Ovary (tissue), 9 donors: ENCODE measurements around the gene KCNJ6. TPM values are rescaled to one million over a fixed set of nuclear protein-coding genes. Genes with fewer than 3 reads are reported as not detected.

Source experiments
- DNase-seq, 5 donors: peaks; one replicate each; pipeline ENCODE4 v3.0.0-alpha.2; 2019 to 2020
- H3K27ac ChIP-seq, 2 donors: fragments of 200-600 bp; one replicate each; pipeline versions ENCODE4 v1.5.1 to v1.8.0; 2019 to 2022
- H3K27me3 ChIP-seq: fragments of 200-600 bp; one replicate; pipeline ENCODE4 v1.8.0; 2022
- H3K36me3 ChIP-seq: fragments of 200-600 bp; sonication (generic); one replicate; pipeline ENCODE4 v1.5.1; 2019
- H3K4me1 ChIP-seq: one replicate; pipeline ENCODE4 v1.8.1; 2013; ENCODE audit warnings: mild to moderate bottlenecking, moderate library complexity; ENCODE audit not compliant: insufficient read depth
- H3K4me3 ChIP-seq: fragments of 200-600 bp; sonication (generic); one replicate; pipeline ENCODE4 v1.5.1; 2017
- H3K9me3 ChIP-seq, 2 donors: fragments of 200-600 bp in 1 of 2; sonication (generic) in 1 of 2; one replicate each; pipeline versions ENCODE4 v1.5.1 to v1.8.1; 2013 to 2019; ENCODE audit warnings: mild to moderate bottlenecking in 1 of 2, moderate library complexity in 1 of 2
- CTCF ChIP-seq, 3 donors: fragments of 450-650 bp in 2 of 3; fragments of 200-600 bp in 1 of 3; IDR thresholded peaks; one replicate each; pipeline versions ENCODE4 v1.5.1 to v1.8.0; 2016 to 2022; ENCODE audit warnings: antibody characterized with exemption in 3 of 3, mild to moderate bottlenecking in 1 of 3
- EP300 ChIP-seq: sonication (generic); formaldehyde crosslinking; IDR thresholded peaks from one replicate; pipeline ENCODE4 v1.6.1; 2017; ENCODE audit warnings: antibody characterized with exemption
- POLR2A ChIP-seq: fragments of 450-650 bp; IDR thresholded peaks from one replicate; pipeline ENCODE4 v1.6.1; 2017; ENCODE audit warnings: antibody characterized with exemption, mild to moderate bottlenecking, moderate library complexity
- WGBS, 3 donors: extraction: QIAGEN DNeasy Blood & Tissue Kit in 1 of 3; methylation state at CpG; one replicate each; pipeline versions ENCODE4 v1.1.5 to v1.1.7; 2013 to 2017; 5-methylcytosine and 5-hydroxymethylcytosine counted together
- intact Hi-C, 4 donors: fragments of 100-400 bp; cut with DNase I; formaldehyde crosslinking; loops; one replicate each; pipeline versions ENCODE4 v1.11.0 to v1.15.1; 2022 to 2023
- polyA plus RNA-seq, 2 donors: library from polyadenylated mRNA; stranded (reverse); fragments of 200-250 nt in 1 of 2; fragments of 350-450 nt in 1 of 2; fragmentation: Illumina TruSeq in 1 of 2; extraction: RNeasy Lipid Tissue Mini Kit (QIAGEN cat#74804) in 1 of 2; gene quantifications; one replicate each; pipeline ENCODE4 v1.2.3, GENCODE V29; 2013 to 2014
- total RNA-seq, 7 donors: library from RNA; depleted of rRNA in 2 of 7; stranded (reverse); fragments of >200 nt in 2 of 7; fragmentation: NEBNext Ultra II Directional in 3 of 7; extraction: Animal tissue kit (Norgen Biotek cat#: 25700) in 3 of 7; gene quantifications; one replicate each; pipeline versions ENCODE4 v1.1.0 to v1.2.4, GENCODE V29; 2016 to 2023
- donor health status: DM: no; HTN: no; CAD: no; lungs with moderate emphysema.
- donor health status: DM: no; HTN: no; CAD: no.
- donor health status: Bipolar disorder and iron deficiency.
- donor health status: DM: yes; HTN: yes; CAD: no.
- donor health status: DM: no; HTN: no; CAD: no.
- donor health status: DM: yes; HTN: yes; CAD: no.

The KCNJ6 gene
- total and polyA plus RNA-seq, 9 donors = 0.01 TPM; not detected in 8

- H3K4me3 ChIP-seq = no peak overlapping the region
- 12 to 19% (median 15%) methylated on average over 8 of the region's 8 CpGs for WGBS, 3 donors
- no peaks in the 10 kb centered on the region for H3K4me1 ChIP-seq
- DNase-seq = no peak
- H3K27ac ChIP-seq = no peak overlapping the region
- no peaks in the 10 kb centered on the region for H3K27me3 ChIP-seq
- H3K36me3 ChIP-seq = no peaks in the 10 kb centered on the region
- TF ChIP-seq EP300 = no peak
- no peak for TF ChIP-seq CTCF (IDR thresholded peaks at IDR 0.05)
- no peak for TF ChIP-seq POLR2A
- H3K9me3 ChIP-seq = no peaks in the 10 kb centered on the region
- intact Hi-C loops = no loop called here
Measured at GRCh38 chr21:37855647-37856625, 60.3 kb downstream of the KCNJ6 start.

GRCh38 chr21:37855271-37855646 is 61.0 kb downstream of the KCNJ6 start:
- no peak for DNase-seq
- intact Hi-C loops = no loop called here
- no peaks in the 10 kb centered on the region for H3K4me1 ChIP-seq
- H3K4me3 ChIP-seq = no peak overlapping the region
- H3K27ac ChIP-seq = no peak overlapping the region
- H3K27me3 ChIP-seq = no peaks in the 10 kb centered on the region
- no peaks in the 10 kb centered on the region for H3K9me3 ChIP-seq
- H3K36me3 ChIP-seq = no peaks in the 10 kb centered on the region
- 52 to 63% (median 56%) methylated on average over 2 of the region's 2 CpGs for WGBS, 3 donors
- TF ChIP-seq CTCF (IDR thresholded peaks at IDR 0.05) (no peak), POLR2A (no peak), EP300 (no peak)

GRCh38 chr21:37849506-37850102 is 66.7 kb downstream of the KCNJ6 start:
- Histone ChIP-seq H3K27me3 (no peaks in the 10 kb centered on the region), H3K27ac (no peak overlapping the region), H3K4me1 (no peaks in the 10 kb centered on the region), H3K9me3 (no peaks in the 10 kb centered on the region), H3K36me3 (no peaks in the 10 kb centered on the region), H3K4me3 (no peak overlapping the region)
- WGBS, 3 donors = 67 to 82% (median 72%) methylated on average over 4 of the region's 4 CpGs
- TF ChIP-seq EP300 = no peak
- no peak for TF ChIP-seq POLR2A
- TF ChIP-seq CTCF (IDR thresholded peaks at IDR 0.05) = no peak
- intact Hi-C loops = no loop called here
- DNase-seq = no peak

- Histone ChIP-seq H3K4me3 (no peak overlapping the region), H3K27ac (no peak overlapping the region), H3K27me3 (no peaks in the 10 kb centered on the region), H3K9me3 (no peaks in the 10 kb centered on the region), H3K4me1 (no peaks in the 10 kb centered on the region), H3K36me3 (no peaks in the 10 kb centered on the region)
- DNase-seq = no peak
- WGBS, 3 donors = 77 to 80% (median 78%) methylated on average over 7 of the region's 7 CpGs
- TF ChIP-seq POLR2A (no peak), CTCF (IDR thresholded peaks at IDR 0.05) (no peak), EP300 (no peak)
- intact Hi-C loops = no loop called here
Measured at GRCh38 chr21:37848721-37849490, 67.4 kb downstream of the KCNJ6 start.
